Peyer's patch (tissue), 4 donors: ENCODE results near the gene CALML3.

Experiments
- CTCF ChIP-seq, 6 experiments: fragments of 450-650 bp in 4 of 6; fragments of 200-600 bp in 2 of 6; sonication (generic) in 1 of 6; IDR thresholded peaks; one replicate each; pipeline ENCODE4 v1.5.1; 2017 to 2019; ENCODE audit warnings: antibody characterized with exemption in 6 of 6, mild to moderate bottlenecking in 3 of 6, moderate library complexity in 1 of 6
- POLR2A ChIP-seq, 2 donors: fragments of 450-650 bp; IDR thresholded peaks; one replicate each; pipeline ENCODE4 v1.5.1; 2017; ENCODE audit warnings: antibody characterized with exemption in 2 of 2, mild to moderate bottlenecking in 2 of 2, moderate library complexity in 2 of 2

- TF ChIP-seq CTCF (IDR thresholded peaks at IDR 0.05) (no peak), POLR2A (IDR thresholded peaks at IDR 0.05) (no peak)
These were observed 32.4 kb downstream of the CALML3 start for GRCh38 chr10:5557040-5557721.
